ENCODE data around the gene KIF16B. TPM values are rescaled to one million over a fixed set of nuclear protein-coding genes. Genes with fewer than 3 reads are reported as not detected.

The KIF16B gene
- total RNA-seq, 1 experiment from 2014 or later = 7.0 TPM

DNA sequence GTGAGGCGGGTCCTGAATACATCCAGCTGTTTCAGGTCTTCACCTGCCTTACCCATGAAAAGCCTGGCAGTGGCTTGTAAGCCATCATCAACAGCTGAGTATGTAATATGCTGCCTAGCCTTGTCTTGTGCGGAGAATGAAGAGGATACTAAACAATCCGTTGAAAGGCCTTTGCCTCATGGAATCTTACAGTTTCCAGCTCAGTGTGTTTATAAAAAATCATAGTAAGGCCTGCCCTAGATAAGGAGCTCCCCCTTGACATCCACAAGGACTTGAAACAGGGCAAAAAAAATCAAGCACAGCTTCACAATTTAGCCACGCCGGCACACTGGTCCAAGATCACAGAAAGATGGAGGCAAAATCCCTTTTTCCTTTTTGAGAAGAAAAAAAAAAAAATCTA, 115.7 kb downstream of the KIF16B start (continued):
- TF ChIP-seq, protein P1, sequence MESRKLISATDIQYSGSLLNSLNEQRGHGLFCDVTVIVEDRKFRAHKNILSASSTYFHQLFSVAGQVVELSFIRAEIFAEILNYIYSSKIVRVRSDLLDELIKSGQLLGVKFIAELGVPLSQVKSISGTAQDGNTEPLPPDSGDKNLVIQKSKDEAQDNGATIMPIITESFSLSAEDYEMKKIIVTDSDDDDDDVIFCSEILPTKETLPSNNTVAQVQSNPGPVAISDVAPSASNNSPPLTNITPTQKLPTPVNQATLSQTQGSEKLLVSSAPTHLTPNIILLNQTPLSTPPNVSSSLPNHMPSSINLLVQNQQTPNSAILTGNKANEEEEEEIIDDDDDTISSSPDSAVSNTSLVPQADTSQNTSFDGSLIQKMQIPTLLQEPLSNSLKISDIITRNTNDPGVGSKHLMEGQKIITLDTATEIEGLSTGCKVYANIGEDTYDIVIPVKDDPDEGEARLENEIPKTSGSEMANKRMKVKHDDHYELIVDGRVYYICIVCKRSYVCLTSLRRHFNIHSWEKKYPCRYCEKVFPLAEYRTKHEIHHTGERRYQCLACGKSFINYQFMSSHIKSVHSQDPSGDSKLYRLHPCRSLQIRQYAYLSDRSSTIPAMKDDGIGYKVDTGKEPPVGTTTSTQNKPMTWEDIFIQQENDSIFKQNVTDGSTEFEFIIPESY (IDR thresholded peaks at IDR 0.05; ENCODE audit: extremely low read depth, insufficient replicate concordance, low read length) = no peak
- TF ChIP-seq, protein P2, sequence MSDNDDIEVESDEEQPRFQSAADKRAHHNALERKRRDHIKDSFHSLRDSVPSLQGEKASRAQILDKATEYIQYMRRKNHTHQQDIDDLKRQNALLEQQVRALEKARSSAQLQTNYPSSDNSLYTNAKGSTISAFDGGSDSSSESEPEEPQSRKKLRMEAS (IDR thresholded peaks at IDR 0.05) = no peak

DNA sequence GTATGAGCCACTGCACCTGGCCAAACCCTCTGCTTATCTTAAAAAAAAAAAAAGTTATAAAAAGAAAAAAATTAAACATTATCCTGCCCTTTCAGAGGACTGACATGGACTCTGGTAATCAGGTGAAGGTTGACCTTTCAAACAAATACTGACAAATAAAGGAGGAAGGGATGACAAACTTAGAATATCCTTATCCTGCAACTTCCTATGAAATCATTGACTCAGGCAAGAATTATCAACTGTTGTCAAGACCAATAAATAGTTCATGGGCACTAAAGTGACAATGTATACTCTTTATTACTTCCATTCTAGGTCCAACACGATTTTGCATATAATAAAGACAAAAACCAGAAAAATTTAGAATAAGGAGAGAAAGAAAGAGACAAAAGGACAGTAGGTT, 117.9 kb downstream of the KIF16B start:
- no peaks in the 10 kb centered on the region for H3K79me2 ChIP-seq (ENCODE audit: insufficient read depth, low read length)
- no peak for ATAC-seq
- H4K20me1 ChIP-seq (ENCODE audit: insufficient read depth) = no peaks in the 10 kb centered on the region
- no peak for DNase-seq (ENCODE audit: low read depth, low spot score)
- no peaks in the 10 kb centered on the region for H3K9me3 ChIP-seq (ENCODE audit: control insufficient read depth in 1 of 2, insufficient read depth in 1 of 2, low read depth in 1 of 2, low read length in 2 of 2)
- H3K36me3 ChIP-seq (ENCODE audit: control insufficient read depth in 1 of 2, insufficient read depth in 2 of 2, low read length in 2 of 2) = no peaks in the 10 kb centered on the region
- no peak overlapping the region for H3K4me3 ChIP-seq (replicated peaks in 1 of 2; ENCODE audit: low read depth in 1 of 2, low read length in 2 of 2)
- RAD21 ChIA-PET (ENCODE audit: low non-redundant PET in 1 of 2, low total read pairs in 2 of 2, uncharacterized antibody in 2 of 2, unreplicated experiment in 2 of 2) = no interaction called here
- CTCF ChIA-PET = no interaction called here
- H3K4me2 ChIP-seq (ENCODE audit: low read length) = no peak overlapping the region
- H3K9me2 ChIP-seq (ENCODE audit: insufficient read depth) = no peaks in the 10 kb centered on the region
- peaks cover 7 to 10% of the 10 kb centered on the region in 2 experiments for H3K4me1 ChIP-seq (ENCODE audit: control insufficient read depth in 1 of 2, insufficient read depth in 2 of 2, low read length in 2 of 2)
- POLR2A ChIA-PET = no interaction called here
- BruUV-seq (replicated peaks) = no TSS peak
- intact Hi-C loops (cut with micrococcal nuclease) = no loop called here
- no peaks in the 10 kb centered on the region for H3K27me3 ChIP-seq (ENCODE audit: insufficient read depth, low read length)
- H3K27ac ChIP-seq (ENCODE audit: low read depth, low read length) = no peak overlapping the region
- H2AFZ ChIP-seq (ENCODE audit: low read depth, low read length, poor library complexity, severe bottlenecking) = no peak overlapping the region
- H3K9ac ChIP-seq (ENCODE audit: low read length) = no peak overlapping the region
- TF ChIP-seq POLR2A (IDR thresholded peaks at IDR 0.05; ENCODE audit: borderline replicate concordance, extremely low read depth, insufficient read depth, insufficient read length) = no peak
- no peak for TF ChIP-seq EGR1 (IDR thresholded peaks at IDR 0.05; ENCODE audit: low read depth)
- TF ChIP-seq, protein P1 (IDR thresholded peaks at IDR 0.05; ENCODE audit: extremely low read depth, insufficient replicate concordance, low read length) = no peak
- TF ChIP-seq CBX3 (IDR thresholded peaks at IDR 0.05; ENCODE audit: low read depth) = no peak
- no peak for TF ChIP-seq JUND (IDR thresholded peaks at IDR 0.05)
- TF ChIP-seq, protein P3, sequence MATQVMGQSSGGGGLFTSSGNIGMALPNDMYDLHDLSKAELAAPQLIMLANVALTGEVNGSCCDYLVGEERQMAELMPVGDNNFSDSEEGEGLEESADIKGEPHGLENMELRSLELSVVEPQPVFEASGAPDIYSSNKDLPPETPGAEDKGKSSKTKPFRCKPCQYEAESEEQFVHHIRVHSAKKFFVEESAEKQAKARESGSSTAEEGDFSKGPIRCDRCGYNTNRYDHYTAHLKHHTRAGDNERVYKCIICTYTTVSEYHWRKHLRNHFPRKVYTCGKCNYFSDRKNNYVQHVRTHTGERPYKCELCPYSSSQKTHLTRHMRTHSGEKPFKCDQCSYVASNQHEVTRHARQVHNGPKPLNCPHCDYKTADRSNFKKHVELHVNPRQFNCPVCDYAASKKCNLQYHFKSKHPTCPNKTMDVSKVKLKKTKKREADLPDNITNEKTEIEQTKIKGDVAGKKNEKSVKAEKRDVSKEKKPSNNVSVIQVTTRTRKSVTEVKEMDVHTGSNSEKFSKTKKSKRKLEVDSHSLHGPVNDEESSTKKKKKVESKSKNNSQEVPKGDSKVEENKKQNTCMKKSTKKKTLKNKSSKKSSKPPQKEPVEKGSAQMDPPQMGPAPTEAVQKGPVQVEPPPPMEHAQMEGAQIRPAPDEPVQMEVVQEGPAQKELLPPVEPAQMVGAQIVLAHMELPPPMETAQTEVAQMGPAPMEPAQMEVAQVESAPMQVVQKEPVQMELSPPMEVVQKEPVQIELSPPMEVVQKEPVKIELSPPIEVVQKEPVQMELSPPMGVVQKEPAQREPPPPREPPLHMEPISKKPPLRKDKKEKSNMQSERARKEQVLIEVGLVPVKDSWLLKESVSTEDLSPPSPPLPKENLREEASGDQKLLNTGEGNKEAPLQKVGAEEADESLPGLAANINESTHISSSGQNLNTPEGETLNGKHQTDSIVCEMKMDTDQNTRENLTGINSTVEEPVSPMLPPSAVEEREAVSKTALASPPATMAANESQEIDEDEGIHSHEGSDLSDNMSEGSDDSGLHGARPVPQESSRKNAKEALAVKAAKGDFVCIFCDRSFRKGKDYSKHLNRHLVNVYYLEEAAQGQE (IDR thresholded peaks at IDR 0.05; ENCODE audit: low read depth) = no peak
- no peak for TF ChIP-seq EZH2 (IDR thresholded peaks at IDR 0.05)
- no peak for TF ChIP-seq CEBPB (IDR thresholded peaks at IDR 0.05; ENCODE audit: low read depth)
- no peak for TF ChIP-seq SRF (IDR thresholded peaks at IDR 0.05; ENCODE audit: low read depth)
- no peak for TF ChIP-seq ZNF274 (IDR thresholded peaks at IDR 0.05; ENCODE audit: low read depth, low read length)
- TF ChIP-seq RAD21 (IDR thresholded peaks at IDR 0.05; ENCODE audit: low read depth) = no peak
- TF ChIP-seq EZH2phosphoT487 (IDR thresholded peaks at IDR 0.05; ENCODE audit: borderline replicate concordance) = no peak
- TF ChIP-seq, protein P4, sequence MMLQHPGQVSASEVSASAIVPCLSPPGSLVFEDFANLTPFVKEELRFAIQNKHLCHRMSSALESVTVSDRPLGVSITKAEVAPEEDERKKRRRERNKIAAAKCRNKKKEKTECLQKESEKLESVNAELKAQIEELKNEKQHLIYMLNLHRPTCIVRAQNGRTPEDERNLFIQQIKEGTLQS (IDR thresholded peaks at IDR 0.05) = no peak
- no peak for TF ChIP-seq SIN3A (IDR thresholded peaks at IDR 0.05; ENCODE audit: low read depth)
- no peak for TF ChIP-seq TCF7L2 (IDR thresholded peaks at IDR 0.05; ENCODE audit: borderline replicate concordance, extremely low read depth, insufficient read depth, insufficient read length)
- TF ChIP-seq, protein P2 (IDR thresholded peaks at IDR 0.05) = no peak
